ENCODE results near the gene KIRREL2.
"Not testable (repeated sequence)": the region's sequence is repeated elsewhere in the genome, so short reads cannot be mapped to it uniquely, and the experiment has no call there.

The KIRREL2 gene

GRCh38 chr19:35868823-35869326 lies 12.2 kb downstream of the KIRREL2 start:
- in situ Hi-C loops (cut with HindIII; ENCODE audit: low sequenced_read_pairs), result no loop called here

- in situ Hi-C loops (cut with HindIII; ENCODE audit: low sequenced_read_pairs), result no loop called here
Measured at GRCh38 chr19:35869327-35870123, 12.8 kb downstream of the KIRREL2 start.

- in situ Hi-C loops (cut with HindIII; ENCODE audit: low sequenced_read_pairs), result not testable (repeated sequence)
Measured at GRCh38 chr19:35870124-35870736, 13.5 kb downstream of the KIRREL2 start.

- in situ Hi-C loops (cut with HindIII; ENCODE audit: low sequenced_read_pairs), result no loop called here
Measured at GRCh38 chr19:35870798-35871197, 14.1 kb downstream of the KIRREL2 start.

- in situ Hi-C loops (cut with HindIII; ENCODE audit: low sequenced_read_pairs), result no loop called here
Measured at GRCh38 chr19:35871611-35872010, 14.9 kb downstream of the KIRREL2 start.

GRCh38 chr19:35872180-35872579 lies 15.5 kb downstream of the KIRREL2 start:
- in situ Hi-C loops (cut with HindIII; ENCODE audit: low sequenced_read_pairs), result no loop called here

- in situ Hi-C loops (cut with HindIII; ENCODE audit: low sequenced_read_pairs), result no loop called here
Measured at GRCh38 chr19:35874392-35874930, 17.8 kb downstream of the KIRREL2 start.

- in situ Hi-C loops (cut with HindIII; ENCODE audit: low sequenced_read_pairs), result no loop called here
Measured at GRCh38 chr19:35879068-35879467, 22.4 kb downstream of the KIRREL2 start.

GRCh38 chr19:35879770-35880317 lies 23.1 kb downstream of the KIRREL2 start:
- in situ Hi-C loops (cut with HindIII; ENCODE audit: low sequenced_read_pairs), result no loop called here

- in situ Hi-C loops (cut with HindIII; ENCODE audit: low sequenced_read_pairs), result no loop called here
Measured at GRCh38 chr19:35882114-35882832, 25.6 kb downstream of the KIRREL2 start.

GRCh38 chr19:35883882-35884281 lies 27.2 kb downstream of the KIRREL2 start:
- in situ Hi-C loops (cut with HindIII; ENCODE audit: low sequenced_read_pairs), result no loop called here

GRCh38 chr19:35885225-35885738 lies 28.6 kb downstream of the KIRREL2 start:
- in situ Hi-C loops (cut with HindIII; ENCODE audit: low sequenced_read_pairs), result no loop called here

- in situ Hi-C loops (cut with HindIII; ENCODE audit: low sequenced_read_pairs), result no loop called here
Measured at GRCh38 chr19:35885904-35886303, 29.2 kb downstream of the KIRREL2 start.

GRCh38 chr19:35887197-35887596 lies 30.5 kb downstream of the KIRREL2 start:
- in situ Hi-C loops (cut with HindIII; ENCODE audit: low sequenced_read_pairs), result no loop called here

- in situ Hi-C loops (cut with HindIII; ENCODE audit: low sequenced_read_pairs), result no loop called here
Measured at GRCh38 chr19:35888398-35888797, 31.7 kb downstream of the KIRREL2 start.

GRCh38 chr19:35889370-35890112 lies 32.8 kb downstream of the KIRREL2 start:
- in situ Hi-C loops (cut with HindIII; ENCODE audit: low sequenced_read_pairs), result no loop called here

GRCh38 chr19:35890113-35890650 lies 33.5 kb downstream of the KIRREL2 start:
- in situ Hi-C loops (cut with HindIII; ENCODE audit: low sequenced_read_pairs), result no loop called here

- in situ Hi-C loops (cut with HindIII; ENCODE audit: low sequenced_read_pairs), result not testable (repeated sequence)
Measured at GRCh38 chr19:35891819-35892218, 35.1 kb downstream of the KIRREL2 start.

- in situ Hi-C loops (cut with HindIII; ENCODE audit: low sequenced_read_pairs), result no loop called here
Measured at GRCh38 chr19:35894342-35894741, 37.6 kb downstream of the KIRREL2 start.
